ENCODE results near the gene DUSP1. TPM values are rescaled to one million over a fixed set of nuclear protein-coding genes. Genes with fewer than 3 reads are reported as not detected.

The DUSP1 gene
- total and polyA plus RNA-seq, 3 donors from 2014 or later, result 86.2 to 172 (median 159) TPM

DNA sequence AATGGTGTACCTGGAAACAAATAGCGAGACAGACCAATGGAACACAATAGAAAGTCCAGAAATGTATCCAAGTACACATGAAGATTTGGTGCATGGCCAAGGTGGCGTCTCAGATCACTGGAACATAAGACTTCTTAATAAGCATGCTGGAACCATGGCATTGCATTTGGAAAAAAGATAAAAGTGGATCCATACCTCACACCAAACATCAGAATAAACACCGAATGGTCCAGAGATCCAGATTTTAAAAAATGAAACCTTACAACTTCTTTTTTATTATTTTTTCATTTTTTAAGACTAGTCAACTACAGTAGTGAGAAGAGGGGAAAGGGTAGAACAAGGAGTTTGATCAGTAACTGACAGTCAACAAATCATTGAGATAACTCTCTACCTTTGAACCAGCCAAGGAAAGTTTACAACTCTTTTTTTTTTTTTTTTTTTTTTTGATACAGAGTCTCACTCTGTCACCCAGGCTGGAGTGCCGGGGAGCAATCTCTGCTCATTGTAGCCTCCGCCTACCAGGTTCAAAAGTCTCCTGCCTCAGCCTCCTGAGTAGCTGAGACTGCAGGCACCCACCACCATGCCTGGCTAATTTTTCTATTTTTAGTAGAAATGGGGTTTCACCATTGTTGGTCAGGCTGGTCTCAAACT lies 8.8 kb upstream of the DUSP1 start:
- Histone ChIP-seq H3K4me1 (peaks cover 11% of the 10 kb centered on the region), H3K4me3 (no peak overlapping the region), H3K27ac (no peak overlapping the region), H3K27me3 (no peaks in the 10 kb centered on the region), H3K9me3 (no peaks in the 10 kb centered on the region), H3K36me3 (ENCODE audit: low read depth, missing control alignments) (no peaks in the 10 kb centered on the region)
- intact Hi-C loops (cut with DNase I; ENCODE audit: low total_unique reads), result loop anchor here (10.0 kb wide), 1 partner anchor 85 kb away; no protein-coding TSS in a partner anchor
- DNase-seq, result no peak
- TF ChIP-seq, protein P1, sequence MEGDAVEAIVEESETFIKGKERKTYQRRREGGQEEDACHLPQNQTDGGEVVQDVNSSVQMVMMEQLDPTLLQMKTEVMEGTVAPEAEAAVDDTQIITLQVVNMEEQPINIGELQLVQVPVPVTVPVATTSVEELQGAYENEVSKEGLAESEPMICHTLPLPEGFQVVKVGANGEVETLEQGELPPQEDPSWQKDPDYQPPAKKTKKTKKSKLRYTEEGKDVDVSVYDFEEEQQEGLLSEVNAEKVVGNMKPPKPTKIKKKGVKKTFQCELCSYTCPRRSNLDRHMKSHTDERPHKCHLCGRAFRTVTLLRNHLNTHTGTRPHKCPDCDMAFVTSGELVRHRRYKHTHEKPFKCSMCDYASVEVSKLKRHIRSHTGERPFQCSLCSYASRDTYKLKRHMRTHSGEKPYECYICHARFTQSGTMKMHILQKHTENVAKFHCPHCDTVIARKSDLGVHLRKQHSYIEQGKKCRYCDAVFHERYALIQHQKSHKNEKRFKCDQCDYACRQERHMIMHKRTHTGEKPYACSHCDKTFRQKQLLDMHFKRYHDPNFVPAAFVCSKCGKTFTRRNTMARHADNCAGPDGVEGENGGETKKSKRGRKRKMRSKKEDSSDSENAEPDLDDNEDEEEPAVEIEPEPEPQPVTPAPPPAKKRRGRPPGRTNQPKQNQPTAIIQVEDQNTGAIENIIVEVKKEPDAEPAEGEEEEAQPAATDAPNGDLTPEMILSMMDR (IDR thresholded peaks at IDR 0.05), result no peak
- TF ChIP-seq POLR2A (IDR thresholded peaks at IDR 0.05), result no peak
- WGBS, 2 donors, result 80 to 91% methylated on average over 5 of the region's 5 CpGs

DNA sequence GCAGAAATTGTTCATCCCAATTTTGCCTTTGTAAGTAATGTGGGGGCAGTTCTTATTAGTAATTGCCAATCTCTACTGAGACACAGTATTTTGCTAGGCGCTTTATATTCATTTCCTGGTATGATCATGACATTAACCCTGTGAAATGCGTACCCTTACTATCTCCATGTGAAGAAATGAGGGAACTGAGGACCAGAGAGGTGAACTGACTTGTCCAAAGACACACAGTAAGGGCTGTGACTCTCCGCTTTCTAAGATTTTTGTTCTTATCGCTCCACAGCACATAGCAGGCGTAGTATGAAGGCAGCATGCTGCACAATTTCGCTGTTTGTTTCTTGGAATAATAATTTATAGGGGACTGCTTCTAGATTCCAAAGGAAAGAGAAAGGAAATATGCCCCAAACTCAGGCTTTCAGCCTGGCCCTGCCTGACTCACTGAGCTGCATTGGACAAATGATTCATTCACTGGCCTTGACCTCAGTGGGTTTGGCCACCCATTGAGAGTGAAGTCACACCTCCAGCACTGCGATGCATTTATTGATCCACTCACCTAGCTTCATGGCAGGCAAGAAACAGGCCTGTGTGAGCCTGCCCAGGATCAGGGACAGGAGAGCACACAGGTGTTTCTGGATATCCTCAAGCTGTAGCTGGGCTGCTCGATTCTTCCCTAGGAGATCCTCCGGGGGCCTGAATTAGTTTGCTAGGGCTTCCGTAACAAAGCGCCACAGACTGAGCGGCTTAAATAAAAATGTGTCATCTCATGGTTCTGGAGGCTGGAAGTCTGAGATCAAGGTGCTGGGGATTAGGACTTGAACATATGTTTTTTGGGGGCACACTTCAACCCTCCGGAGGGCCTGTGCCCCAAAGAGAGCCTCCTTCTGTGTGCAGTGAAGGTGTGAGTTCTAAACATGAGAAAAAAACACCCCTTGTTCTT lies 7.2 kb upstream of the DUSP1 start:
- Histone ChIP-seq H3K4me1 (peaks cover 24% of the 10 kb centered on the region), H3K9me3 (no peaks in the 10 kb centered on the region), H3K27ac (peak overlapping the region; percentile 45 to 73), H3K4me3 (no peak overlapping the region), H3K27me3 (no peaks in the 10 kb centered on the region), H3K36me3 (ENCODE audit: low read depth, missing control alignments) (no peaks in the 10 kb centered on the region)
- intact Hi-C loops (cut with DNase I; ENCODE audit: low total_unique reads), result loop anchor here (10.0 kb wide), 1 partner anchor 87 kb away; no protein-coding TSS in a partner anchor
- 80 to 89% methylated on average over 13 of the region's 13 CpGs for WGBS, 2 donors
- no peak for DNase-seq
- TF ChIP-seq POLR2A (IDR thresholded peaks at IDR 0.05), result no peak
- TF ChIP-seq, protein P1 (IDR thresholded peaks at IDR 0.05), result no peak

DNA sequence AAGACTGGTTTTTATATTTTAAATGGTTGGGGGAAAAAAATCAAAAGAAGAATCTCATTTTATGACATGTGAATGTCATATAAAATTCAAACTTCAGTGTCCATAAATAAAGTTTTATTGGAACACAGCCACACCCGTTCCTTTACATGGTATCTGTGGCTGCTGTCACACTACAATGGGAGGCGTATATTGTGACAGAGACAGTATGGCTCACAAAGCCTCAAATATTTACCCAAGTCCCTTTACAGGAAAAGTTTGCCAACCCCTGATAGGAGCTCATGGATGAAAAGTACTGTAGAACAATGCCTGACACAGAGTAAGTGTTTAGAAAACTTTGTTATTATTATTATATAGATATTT lies 5.2 kb upstream of the DUSP1 start:
- Histone ChIP-seq H3K4me1 (peaks cover 32% of the 10 kb centered on the region), H3K27ac (no peak overlapping the region)

DNA sequence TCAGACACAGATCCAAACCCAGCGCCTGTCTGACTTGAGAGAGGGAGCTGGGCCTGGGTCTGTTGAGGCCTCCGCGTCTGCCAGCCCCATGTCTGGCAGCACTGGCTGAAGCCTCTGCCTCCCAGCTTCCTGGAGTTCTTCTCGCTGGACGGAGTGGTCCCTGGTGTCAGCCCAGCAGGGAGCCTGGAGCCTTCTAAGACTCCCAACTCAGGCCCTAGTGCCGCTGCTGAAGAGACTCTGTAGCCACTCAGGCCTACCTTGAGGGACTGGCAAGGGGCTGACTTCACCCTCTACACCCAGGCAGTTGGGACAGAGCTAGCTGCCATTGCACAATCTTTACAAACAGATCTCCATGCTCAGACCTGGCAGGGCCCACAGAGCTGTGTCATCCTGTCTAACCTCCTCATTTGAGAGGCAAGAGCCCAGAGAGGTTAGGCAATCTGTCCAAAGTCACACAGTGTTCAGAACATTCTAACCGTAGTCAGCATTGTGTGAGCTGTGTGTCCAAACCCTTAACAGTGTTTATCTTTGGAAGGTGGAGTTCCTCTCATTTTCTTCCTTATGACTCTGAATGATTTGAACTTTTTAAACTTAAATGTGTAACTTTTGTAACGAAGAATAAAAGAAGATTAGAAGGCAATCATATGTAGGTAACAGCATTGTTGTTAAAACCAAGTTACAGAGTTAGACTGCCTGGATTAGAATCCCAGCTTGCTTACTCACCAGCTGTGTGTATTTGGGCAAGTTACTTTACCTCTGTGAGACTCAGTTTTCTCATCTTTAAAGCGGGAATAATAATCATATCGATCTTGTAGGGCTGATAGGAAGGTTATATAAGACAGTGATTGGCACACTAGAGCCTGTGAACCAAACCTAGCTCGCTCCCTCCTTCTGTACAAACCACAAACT lies 4.6 kb upstream of the DUSP1 start:
- TF ChIP-seq POLR2A (IDR thresholded peaks at IDR 0.05), result no peak
- TF ChIP-seq, protein P1 (IDR thresholded peaks at IDR 0.05), result no peak
- Histone ChIP-seq H3K27ac (peak overlapping the region in 1 of 2 donors; percentile 100), H3K4me3 (no peak overlapping the region), H3K27me3 (no peaks in the 10 kb centered on the region), H3K36me3 (ENCODE audit: low read depth, missing control alignments) (no peaks in the 10 kb centered on the region), H3K9me3 (no peaks in the 10 kb centered on the region), H3K4me1 (peaks cover 32% of the 10 kb centered on the region)
- intact Hi-C loops (cut with DNase I; ENCODE audit: low total_unique reads), result loop anchor here (10.0 kb wide), 1 partner anchor 89 kb away; no protein-coding TSS in a partner anchor
- no peak for DNase-seq
- WGBS, 2 donors, result 84 to 85% methylated on average over 8 to 11 of the region's 11 CpGs

More for the DNA sequence above, 5.2 kb upstream of the DUSP1 start:
- Histone ChIP-seq H3K27me3 (no peaks in the 10 kb centered on the region), H3K4me3 (no peak overlapping the region), H3K9me3 (no peaks in the 10 kb centered on the region), H3K36me3 (ENCODE audit: low read depth, missing control alignments) (no peaks in the 10 kb centered on the region)
- no peak for DNase-seq
- intact Hi-C loops (cut with DNase I; ENCODE audit: low total_unique reads), result loop anchor here (10.0 kb wide), 1 partner anchor 89 kb away; no protein-coding TSS in a partner anchor
- WGBS, 2 donors, result 89 to 90% methylated on average over 2 of the region's 2 CpGs
- TF ChIP-seq, protein P1 (IDR thresholded peaks at IDR 0.05), result no peak
- no peak for TF ChIP-seq POLR2A (IDR thresholded peaks at IDR 0.05)

Data from testis (tissue), 3 donors.